Spleen (tissue), 7 donors: Measurements from ENCODE around the gene GPR137.
A peak's percentile ranks its signal among the peaks of the same experiment; 100 is the strongest.

Source experiments
- POLR2A ChIP-seq, 3 donors: fragments of 450-650 bp; IDR thresholded peaks; one replicate each; pipeline ENCODE4 v1.5.1; 2017; ENCODE audit warnings: antibody characterized with exemption in 3 of 3, mild to moderate bottlenecking in 1 of 3
- TF ChIP-seq, protein P1 (sequence below), 11 experiments: fragments of 200-600 bp in 7 of 11; fragments of 450-650 bp in 4 of 11; sonication (generic) in 4 of 11; IDR thresholded peaks in 8 of 11; conservative IDR thresholded peaks in 3 of 11; 1 replicate in 7 of 11; 2 replicates in 4 of 11; pipeline versions ENCODE4 v1.4.0 to v1.8.0; 2016 to 2021; ENCODE audit warnings: antibody characterized with exemption in 11 of 11, inconsistent platforms in 4 of 11, mild to moderate bottlenecking in 1 of 11
- donor health status: DM: no; HTN: no; CAD: no; lungs with moderate emphysema.
- donor health status: DM: no; HTN: no; CAD: no.
- donor health status: DM: no; HTN: no; CAD: no.

- no peak for TF ChIP-seq POLR2A (IDR thresholded peaks at IDR 0.05)
- TF ChIP-seq, protein P1, sequence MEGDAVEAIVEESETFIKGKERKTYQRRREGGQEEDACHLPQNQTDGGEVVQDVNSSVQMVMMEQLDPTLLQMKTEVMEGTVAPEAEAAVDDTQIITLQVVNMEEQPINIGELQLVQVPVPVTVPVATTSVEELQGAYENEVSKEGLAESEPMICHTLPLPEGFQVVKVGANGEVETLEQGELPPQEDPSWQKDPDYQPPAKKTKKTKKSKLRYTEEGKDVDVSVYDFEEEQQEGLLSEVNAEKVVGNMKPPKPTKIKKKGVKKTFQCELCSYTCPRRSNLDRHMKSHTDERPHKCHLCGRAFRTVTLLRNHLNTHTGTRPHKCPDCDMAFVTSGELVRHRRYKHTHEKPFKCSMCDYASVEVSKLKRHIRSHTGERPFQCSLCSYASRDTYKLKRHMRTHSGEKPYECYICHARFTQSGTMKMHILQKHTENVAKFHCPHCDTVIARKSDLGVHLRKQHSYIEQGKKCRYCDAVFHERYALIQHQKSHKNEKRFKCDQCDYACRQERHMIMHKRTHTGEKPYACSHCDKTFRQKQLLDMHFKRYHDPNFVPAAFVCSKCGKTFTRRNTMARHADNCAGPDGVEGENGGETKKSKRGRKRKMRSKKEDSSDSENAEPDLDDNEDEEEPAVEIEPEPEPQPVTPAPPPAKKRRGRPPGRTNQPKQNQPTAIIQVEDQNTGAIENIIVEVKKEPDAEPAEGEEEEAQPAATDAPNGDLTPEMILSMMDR (IDR thresholded peaks at IDR 0.05 in 8 of 11, conservative IDR thresholded peaks at IDR 0.05 in 3 of 11): peak in 2 of 11 experiments; percentile 11 to 36
These were observed 43.9 kb upstream of the GPR137 start for GRCh38 chr11:64241491-64242374.
